Measurements from ENCODE around the gene CALML4. TPM values are rescaled to one million over a fixed set of nuclear protein-coding genes. Genes with fewer than 3 reads are reported as not detected.

CALML4 gene
- total RNA-seq = 10 to 100 TPM; 10.3 to 12.3 TPM

GRCh38 chr15:68204776-68205557, at the start of gene CALML4:
Gene CALML4, minus strand, starts transcription at chr15:68205332. Its CDS starts 85 bp downstream, at chr15:68205247.

GRCh38 chr15:68229386-68230156, 24.4 kb upstream of the CALML4 start, which contains the start of gene CLN6:
Gene CLN6, minus strand, starts transcription at chr15:68229728. Its CDS starts 144 bp downstream, at chr15:68229584.

Other genes with a start within 250 kb of the CALML4 start
- gene PIAS1, start 151.0 kb downstream of the CALML4 start, total RNA-seq = 10 to 100 TPM; 42.1 to 43.9 TPM
- 10 to 100 TPM; 39.7 to 43.6 TPM for gene CLN6, start 24.4 kb upstream of the CALML4 start, total RNA-seq
- gene FEM1B, start 72.4 kb upstream of the CALML4 start, total RNA-seq = 10 to 100 TPM; 41.2 to 44.6 TPM
- gene ITGA11, start 226.8 kb upstream of the CALML4 start, total RNA-seq = 1 to 10 TPM in 1 of 2 experiments, under 1 TPM in 1; 0.60 to 1.2 TPM

Data from activated naive CD4-positive, alpha-beta T cell treated with anti-CD3 and anti-CD28 coated beads, Interleukin-2, amount 10 ng/mL, durations not matched to agents 5 hours and 36 hours (primary cell).